Measurements from ENCODE around the gene FUT6. TPM values are rescaled to one million over a fixed set of nuclear protein-coding genes. Genes with fewer than 3 reads are reported as not detected.
A peak's percentile ranks its signal among the peaks of the same experiment; 100 is the strongest.

The FUT6 gene
- total RNA-seq, 1 donor = not detected

DNA sequence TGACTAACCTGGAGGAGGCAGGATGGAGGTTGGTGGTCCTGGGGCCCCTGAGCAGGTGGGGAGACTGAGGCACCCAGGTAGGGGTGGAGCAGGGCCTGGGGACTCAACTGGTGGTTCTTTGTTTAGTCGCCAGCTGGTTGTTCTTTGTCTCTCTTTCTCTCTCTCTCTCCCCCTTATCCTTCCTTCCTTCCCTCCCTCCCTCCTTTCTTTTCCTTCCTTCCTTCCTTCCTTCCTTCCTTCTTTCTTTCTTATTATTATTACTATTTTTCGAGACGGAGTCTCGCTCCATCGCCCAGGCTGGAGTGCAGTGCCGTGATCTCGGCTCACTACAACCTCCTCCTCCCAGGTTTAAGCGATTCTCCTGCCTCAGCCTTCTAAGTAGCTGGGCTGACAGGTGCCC lies 41.3 kb downstream of the FUT6 start:
- no peak for DNase-seq (ENCODE audit: insufficient read length, low spot score, missing footprints)
- Histone ChIP-seq H3K9me3 (ENCODE audit: low read depth, low read length) (no peaks in the 10 kb centered on the region), H3K4me2 (ENCODE audit: insufficient read depth, low read length) (no peak overlapping the region), H3K79me2 (ENCODE audit: insufficient read depth, low read length) (no peaks in the 10 kb centered on the region), H3K27ac (ENCODE audit: low read depth, low read length) (no peak overlapping the region), H4K20me1 (ENCODE audit: insufficient read depth, low read length) (no peaks in the 10 kb centered on the region), H3K4me1 (ENCODE audit: insufficient read depth, low read length) (no peaks in the 10 kb centered on the region), H2AFZ (ENCODE audit: low read length) (no peak overlapping the region), H3K36me3 (ENCODE audit: insufficient read depth, low read length) (no peaks in the 10 kb centered on the region), H3K27me3 (ENCODE audit: insufficient read depth, low read length) (peaks cover 6% of the 10 kb centered on the region), H3K4me3 (ENCODE audit: insufficient read depth, low read length) (no peak overlapping the region)
- TF ChIP-seq, protein P1, sequence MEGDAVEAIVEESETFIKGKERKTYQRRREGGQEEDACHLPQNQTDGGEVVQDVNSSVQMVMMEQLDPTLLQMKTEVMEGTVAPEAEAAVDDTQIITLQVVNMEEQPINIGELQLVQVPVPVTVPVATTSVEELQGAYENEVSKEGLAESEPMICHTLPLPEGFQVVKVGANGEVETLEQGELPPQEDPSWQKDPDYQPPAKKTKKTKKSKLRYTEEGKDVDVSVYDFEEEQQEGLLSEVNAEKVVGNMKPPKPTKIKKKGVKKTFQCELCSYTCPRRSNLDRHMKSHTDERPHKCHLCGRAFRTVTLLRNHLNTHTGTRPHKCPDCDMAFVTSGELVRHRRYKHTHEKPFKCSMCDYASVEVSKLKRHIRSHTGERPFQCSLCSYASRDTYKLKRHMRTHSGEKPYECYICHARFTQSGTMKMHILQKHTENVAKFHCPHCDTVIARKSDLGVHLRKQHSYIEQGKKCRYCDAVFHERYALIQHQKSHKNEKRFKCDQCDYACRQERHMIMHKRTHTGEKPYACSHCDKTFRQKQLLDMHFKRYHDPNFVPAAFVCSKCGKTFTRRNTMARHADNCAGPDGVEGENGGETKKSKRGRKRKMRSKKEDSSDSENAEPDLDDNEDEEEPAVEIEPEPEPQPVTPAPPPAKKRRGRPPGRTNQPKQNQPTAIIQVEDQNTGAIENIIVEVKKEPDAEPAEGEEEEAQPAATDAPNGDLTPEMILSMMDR (IDR thresholded peaks at IDR 0.05; ENCODE audit: extremely low read depth, low read depth, low read length) = no peak

DNA sequence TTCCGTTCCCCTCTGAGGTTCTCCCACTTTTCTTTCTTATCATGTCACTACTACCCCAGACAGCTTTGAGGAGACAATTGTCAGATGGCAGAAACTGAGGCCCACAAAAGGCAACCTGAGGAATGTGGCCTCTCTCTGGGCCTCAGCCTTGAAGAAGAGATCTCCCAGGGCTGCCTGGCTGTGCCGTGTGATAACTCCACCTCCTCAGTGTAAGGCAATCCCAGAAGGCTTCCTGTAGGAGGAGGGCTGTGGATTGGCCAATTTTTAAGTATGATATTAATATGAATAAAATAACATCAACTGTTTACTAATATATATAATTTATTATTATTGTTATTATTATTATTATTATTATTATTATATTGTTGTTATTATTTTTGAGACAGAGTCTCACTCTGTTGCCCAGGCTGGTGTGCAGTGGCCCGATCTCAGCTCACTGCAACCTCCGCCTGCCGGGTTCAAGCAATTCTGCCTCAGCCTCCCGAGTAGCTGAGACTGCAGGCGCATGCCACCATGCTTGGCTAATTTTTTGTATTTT lies 44.1 kb downstream of the FUT6 start:
- H4K20me1 ChIP-seq (ENCODE audit: insufficient read depth, low read length) = no peaks in the 10 kb centered on the region
- TF ChIP-seq, protein P1 (IDR thresholded peaks at IDR 0.05; ENCODE audit: extremely low read depth, low read depth, low read length) = no peak
- H3K9me3 ChIP-seq (ENCODE audit: low read depth, low read length) = no peaks in the 10 kb centered on the region

DNA sequence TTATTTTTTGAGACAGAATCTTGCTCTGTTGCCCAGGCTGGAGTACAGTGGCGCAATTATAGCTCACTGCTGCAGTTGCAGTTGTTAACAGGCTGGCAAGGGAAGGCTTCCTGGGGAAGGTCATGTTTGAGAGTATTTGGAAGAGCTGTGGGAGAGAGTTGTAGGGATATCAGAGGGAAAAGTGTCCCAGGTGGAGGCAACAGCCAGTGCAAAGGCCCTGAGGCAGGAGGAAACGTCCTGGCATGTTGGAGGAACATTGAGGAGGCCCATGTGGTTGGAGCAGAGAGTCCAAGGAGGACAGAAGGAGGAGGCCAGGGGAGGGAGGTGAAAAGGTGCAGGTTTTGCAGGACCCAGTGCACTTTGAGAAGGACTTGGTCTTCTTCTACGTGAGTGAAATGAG lies 46.3 kb downstream of the FUT6 start:
- H3K9me3 ChIP-seq (ENCODE audit: low read depth, low read length) = no peaks in the 10 kb centered on the region
- peaks cover 9% of the 10 kb centered on the region for H4K20me1 ChIP-seq (ENCODE audit: insufficient read depth, low read length)
- TF ChIP-seq, protein P1 (IDR thresholded peaks at IDR 0.05; ENCODE audit: extremely low read depth, low read depth, low read length) = no peak
- peaks cover 12% of the 10 kb centered on the region for H3K79me2 ChIP-seq (ENCODE audit: insufficient read depth, low read length)
- peaks cover 4% of the 10 kb centered on the region for H3K4me1 ChIP-seq (ENCODE audit: insufficient read depth, low read length)
- no peak for DNase-seq (ENCODE audit: insufficient read length, low spot score, missing footprints)
- peaks cover 15% of the 10 kb centered on the region for H3K36me3 ChIP-seq (ENCODE audit: insufficient read depth, low read length)
- H3K4me2 ChIP-seq (ENCODE audit: insufficient read depth, low read length) = no peak overlapping the region
- no peaks in the 10 kb centered on the region for H3K27me3 ChIP-seq (ENCODE audit: insufficient read depth, low read length)
- H2AFZ ChIP-seq (ENCODE audit: low read length) = no peak overlapping the region
- H3K27ac ChIP-seq (ENCODE audit: low read depth, low read length) = no peak overlapping the region
- H3K4me3 ChIP-seq (ENCODE audit: insufficient read depth, low read length) = no peak overlapping the region

More for the DNA sequence above, 44.1 kb downstream of the FUT6 start:
- Histone ChIP-seq H3K27ac (ENCODE audit: low read depth, low read length) (no peak overlapping the region), H3K4me1 (ENCODE audit: insufficient read depth, low read length) (no peaks in the 10 kb centered on the region), H3K36me3 (ENCODE audit: insufficient read depth, low read length) (no peaks in the 10 kb centered on the region), H3K27me3 (ENCODE audit: insufficient read depth, low read length) (no peaks in the 10 kb centered on the region), H2AFZ (ENCODE audit: low read length) (no peak overlapping the region), H3K4me2 (ENCODE audit: insufficient read depth, low read length) (no peak overlapping the region), H3K79me2 (ENCODE audit: insufficient read depth, low read length) (peaks cover 3% of the 10 kb centered on the region), H3K4me3 (ENCODE audit: insufficient read depth, low read length) (no peak overlapping the region)
- peak; percentile 46 for DNase-seq (ENCODE audit: insufficient read length, low spot score, missing footprints)

DNA sequence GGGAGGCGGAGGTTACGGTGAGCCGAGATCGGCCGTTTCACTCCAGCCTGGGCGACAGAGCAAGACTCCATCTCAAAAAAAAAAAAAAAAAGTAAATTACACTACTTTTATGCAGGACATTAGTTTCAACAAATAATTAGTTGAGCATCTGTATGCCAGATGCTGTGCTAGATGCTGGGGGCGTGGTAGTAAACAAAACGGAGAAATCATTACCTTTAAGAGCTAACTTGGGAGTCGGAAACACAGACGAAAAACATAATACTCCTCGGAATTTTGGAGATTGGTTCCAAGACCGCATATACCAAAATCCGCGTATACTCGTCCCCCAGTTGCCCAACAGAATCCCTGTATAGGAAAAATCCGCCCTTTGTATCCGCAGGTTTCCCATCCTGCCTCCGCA lies 47.3 kb downstream of the FUT6 start:
- no peak overlapping the region for H3K4me2 ChIP-seq (ENCODE audit: insufficient read depth, low read length)
- peaks cover 12% of the 10 kb centered on the region for H3K79me2 ChIP-seq (ENCODE audit: insufficient read depth, low read length)
- H4K20me1 ChIP-seq (ENCODE audit: insufficient read depth, low read length) = peaks cover 9% of the 10 kb centered on the region
- no peaks in the 10 kb centered on the region for H3K9me3 ChIP-seq (ENCODE audit: low read depth, low read length)
- H3K27ac ChIP-seq (ENCODE audit: low read depth, low read length) = no peak overlapping the region
- peaks cover 24% of the 10 kb centered on the region for H3K36me3 ChIP-seq (ENCODE audit: insufficient read depth, low read length)
- no peak for DNase-seq (ENCODE audit: insufficient read length, low spot score, missing footprints)
- no peaks in the 10 kb centered on the region for H3K27me3 ChIP-seq (ENCODE audit: insufficient read depth, low read length)
- H3K4me3 ChIP-seq (ENCODE audit: insufficient read depth, low read length) = no peak overlapping the region
- peaks cover 4% of the 10 kb centered on the region for H3K4me1 ChIP-seq (ENCODE audit: insufficient read depth, low read length)
- TF ChIP-seq, protein P1 (IDR thresholded peaks at IDR 0.05; ENCODE audit: extremely low read depth, low read depth, low read length) = no peak
- no peak overlapping the region for H2AFZ ChIP-seq (ENCODE audit: low read length)

Measured in osteoblast (primary cell).